IMR-90 (cell line): ENCODE data around the gene SLC9A6. TPM values are rescaled to one million over a fixed set of nuclear protein-coding genes. Genes with fewer than 3 reads are reported as not detected.

ENCODE experiments used
- ATAC-seq: fragments of 200-7000 bp; cut with Tn5 transposase; 2 replicates; pipeline ENCODE4 v1.9.1; 2020; ENCODE audit warnings: low read depth, mild to moderate bottlenecking, moderate library complexity
- BruUV-seq: library from RNA; stranded (reverse); fragments of 400-500 nt; replicated peaks from 2 replicates; lab custom pipeline; 2021; lab: Mats Ljungman, UMichigan
- CTCF ChIA-PET: fragments of 300-600 bp; formaldehyde crosslinking; extraction: SDS; loops from one replicate; lab custom pipeline; 2021; ENCODE audit warnings: antibody characterized with exemption; lab: Yijun Ruan, JAX
- POLR2A ChIA-PET: fragments of 300-600 bp; sonication (Branson Sonifier 250); formaldehyde crosslinking; loops from one replicate; lab custom pipeline; 2022; ENCODE audit warnings: antibody characterized with exemption; ENCODE audit not compliant: unreplicated experiment; lab: Charles Lee
- DNase-seq: peaks from one replicate; pipeline ENCODE4 v3.0.0; 2013
- H2AFZ ChIP-seq: replicated peaks from 2 replicates; pipeline ENCODE3; 2013; ENCODE audit warnings: low read length, mild to moderate bottlenecking; ENCODE audit not compliant: poor library complexity
- H2AK5ac ChIP-seq: 2 replicates; pipeline ENCODE4 v1.6.1; 2013; ENCODE audit warnings: low read depth, low read length, inconsistent platforms
- H2AK9ac ChIP-seq: replicated peaks from 2 replicates; pipeline ENCODE3; 2013; ENCODE audit warnings: mild to moderate bottlenecking, low read depth, low read length, moderate library complexity; ENCODE audit not compliant: poor library complexity
- H2BK120ac ChIP-seq: 2 replicates; pipeline ENCODE4 v1.6.1; 2013; ENCODE audit warnings: low read depth, low read length, inconsistent platforms
- H2BK15ac ChIP-seq: 3 replicates; pipeline ENCODE4 v1.6.1; 2013; ENCODE audit warnings: low read depth, low read length, inconsistent platforms
- H2BK20ac ChIP-seq: 2 replicates; pipeline ENCODE4 v1.6.1; 2013; ENCODE audit warnings: low read depth, mild to moderate bottlenecking, inconsistent platforms, low read length, moderate library complexity
- H2BK5ac ChIP-seq: 2 replicates; pipeline ENCODE4 v1.6.1; 2013; ENCODE audit warnings: mild to moderate bottlenecking, low read depth, low read length, inconsistent platforms; ENCODE audit not compliant: poor library complexity, severe bottlenecking
- H3K14ac ChIP-seq: replicated peaks from 2 replicates; pipeline ENCODE4 v1.6.1; 2013; ENCODE audit warnings: low read depth, low read length, inconsistent platforms
- H3K18ac ChIP-seq: 2 replicates; pipeline ENCODE4 v1.6.1; 2013; ENCODE audit warnings: low read depth, low read length, control low read depth
- H3K23ac ChIP-seq: 2 replicates; pipeline ENCODE4 v1.6.1; 2013; ENCODE audit warnings: low read depth, low read length, inconsistent platforms
- H3K27ac ChIP-seq: 2 replicates; pipeline ENCODE4 v1.5.1; 2013; ENCODE audit warnings: mild to moderate bottlenecking, control low read depth, low read length; ENCODE audit not compliant: insufficient read depth
- H3K27me3 ChIP-seq: 2 replicates; pipeline ENCODE4 v1.6.1; 2013; ENCODE audit warnings: low read length; ENCODE audit not compliant: control insufficient read depth, insufficient read depth
- H3K36me3 ChIP-seq: 2 replicates; pipeline ENCODE4 v1.6.1; 2013; ENCODE audit warnings: low read length, mixed read lengths; ENCODE audit not compliant: control insufficient read depth, insufficient read depth
- H3K4ac ChIP-seq: 2 replicates; pipeline ENCODE4 v1.6.1; 2013; ENCODE audit warnings: low read depth, low read length, inconsistent platforms
- H3K4me1 ChIP-seq: 2 replicates; pipeline ENCODE4 v1.6.1; 2013; ENCODE audit warnings: low read length, mixed read lengths; ENCODE audit not compliant: control insufficient read depth, insufficient read depth
- H3K4me2 ChIP-seq: 2 replicates; pipeline ENCODE4 v1.6.1; 2013; ENCODE audit warnings: low read depth, mild to moderate bottlenecking, control low read depth, low read length, moderate library complexity
- H3K4me3 ChIP-seq: 2 replicates; pipeline ENCODE4 v1.5.1; 2013; ENCODE audit warnings: low read depth, mild to moderate bottlenecking, control low read depth, low read length, moderate library complexity; ENCODE audit not compliant: insufficient read depth
- H3K56ac ChIP-seq: 2 replicates; pipeline ENCODE4 v1.6.1; 2013; ENCODE audit warnings: low read length, inconsistent platforms; ENCODE audit not compliant: insufficient read depth; ENCODE audit errors: extremely low read depth
- H3K79me1 ChIP-seq, 2 experiments: 2 replicates each; pipeline ENCODE4 v1.6.1; 2013; ENCODE audit warnings: low read length in 2 of 2, inconsistent platforms in 1 of 2, low read depth in 1 of 2
- H3K9ac ChIP-seq: 2 replicates; pipeline ENCODE4 v1.6.1; 2013; ENCODE audit warnings: low read depth, low read length, control low read depth
- H3K9me1 ChIP-seq: 2 replicates; pipeline ENCODE4 v1.6.1; 2013; ENCODE audit warnings: low read length, inconsistent platforms; ENCODE audit not compliant: insufficient read depth
- H3K9me3 ChIP-seq: 2 replicates; pipeline ENCODE4 v1.6.1; 2013; ENCODE audit warnings: low read length; ENCODE audit not compliant: control insufficient read depth, insufficient read depth
- H4K20me1 ChIP-seq: 2 replicates; pipeline ENCODE4 v1.6.1; 2013; ENCODE audit warnings: low read length, inconsistent platforms; ENCODE audit not compliant: insufficient read depth
- H4K5ac ChIP-seq: 2 replicates; pipeline ENCODE4 v1.6.1; 2013; ENCODE audit warnings: mild to moderate bottlenecking, low read depth, low read length, control low read depth
- H4K8ac ChIP-seq, 2 experiments: 2 replicates each; pipeline ENCODE4 v1.6.1; 2013; ENCODE audit warnings: low read depth in 2 of 2, low read length in 2 of 2, control low read depth in 1 of 2, inconsistent platforms in 1 of 2
- H4K91ac ChIP-seq: 2 replicates; pipeline ENCODE4 v1.6.1; 2013; ENCODE audit warnings: low read depth, low read length, inconsistent platforms; ENCODE audit not compliant: insufficient read depth
- BHLHE40 ChIP-seq: fragments of 150-350 bp; IDR thresholded peaks from 2 replicates; pipeline ENCODE4 v1.6.1; 2016; ENCODE audit warnings: mild to moderate bottlenecking, low read depth, low read length
- CEBPB ChIP-seq: IDR thresholded peaks from 2 replicates; pipeline ENCODE4 v1.6.1; 2012; ENCODE audit warnings: low read depth, low read length, improper control_type of control experiment
- CHD1 ChIP-seq: IDR thresholded peaks from 2 replicates; pipeline ENCODE4 v1.6.1; 2012; ENCODE audit warnings: low read depth, low read length, improper control_type of control experiment
- FOS ChIP-seq: fragments of 150-350 bp; IDR thresholded peaks from 2 replicates; pipeline ENCODE4 v1.6.1; 2016; ENCODE audit warnings: low read depth, low read length
- MAFK ChIP-seq: IDR thresholded peaks from 2 replicates; pipeline ENCODE4 v1.6.1; 2012; ENCODE audit warnings: low read depth, low read length, improper control_type of control experiment
- MAZ ChIP-seq: IDR thresholded peaks from 2 replicates; pipeline ENCODE4 v1.6.1; 2012; ENCODE audit warnings: low read depth, mild to moderate bottlenecking, low read length, improper control_type of control experiment, moderate library complexity, borderline replicate concordance
- NFE2L2 ChIP-seq: fragments of 150-350 bp; IDR thresholded peaks from 2 replicates; pipeline ENCODE4 v1.6.1; 2016; ENCODE audit warnings: low read depth, mild to moderate bottlenecking, low read length
- POLR2A ChIP-seq: IDR thresholded peaks from 2 replicates; pipeline ENCODE4 v1.6.1; 2012; ENCODE audit warnings: mild to moderate bottlenecking, low read depth, low read length
- RAD21 ChIP-seq: IDR thresholded peaks from 2 replicates; pipeline ENCODE4 v1.6.1; 2012; ENCODE audit warnings: low read length, improper control_type of control experiment
- RCOR1 ChIP-seq: IDR thresholded peaks from 2 replicates; pipeline ENCODE4 v1.6.1; 2012; ENCODE audit warnings: mild to moderate bottlenecking, low read length, improper control_type of control experiment; ENCODE audit not compliant: insufficient replicate concordance
- RFX5 ChIP-seq: IDR thresholded peaks from 2 replicates; pipeline ENCODE4 v1.8.0; 2012; ENCODE audit warnings: low read depth, mild to moderate bottlenecking, low read length, moderate library complexity
- SMC3 ChIP-seq: fragments of 150-350 bp; IDR thresholded peaks from 2 replicates; pipeline ENCODE4 v1.6.1; 2016; ENCODE audit warnings: low read depth, mild to moderate bottlenecking, antibody characterized with exemption, low read length, moderate library complexity
- USF2 ChIP-seq: fragments of 150-350 bp; IDR thresholded peaks from 2 replicates; pipeline ENCODE4 v1.6.1; 2017; ENCODE audit warnings: mild to moderate bottlenecking, antibody characterized with exemption, low read length, low read depth
- WGBS, 2 experiments: methylation state at CpG; one replicate each; pipeline versions ENCODE4 v1.1.5 to v1.1.7; 2013; ENCODE audit warnings: missing lambda C conversion rate in 2 of 2; ENCODE audit not compliant: insufficient read length in 1 of 2; ENCODE audit errors: extremely low coverage in 2 of 2; 5-methylcytosine and 5-hydroxymethylcytosine counted together
- dilution Hi-C: fragments of 300-500 bp; cut with HindIII; formaldehyde crosslinking; loops from one replicate; pipeline ENCODE4 v1.14.3; 2018; ENCODE audit warnings: low sequenced_read_pairs; ENCODE audit not compliant: unreplicated experiment
- in situ Hi-C: fragments of 300-500 bp; cut with MboI; formaldehyde crosslinking; loops from 3 replicates; pipeline ENCODE4 v1.14.3; 2019; ENCODE audit warnings: low sequenced_read_pairs, inconsistent platforms, mixed read lengths
- intact Hi-C: fragments of 100-400 bp; cut with micrococcal nuclease; formaldehyde crosslinking; loops from 2 replicates; pipeline ENCODE4 v1.10.0; 2022
- polyA plus RNA-seq, 3 experiments: library from polyadenylated mRNA; depleted of rRNA; stranded (reverse); fragments of >200 nt; gene quantifications; 2 replicates each; pipeline ENCODE4 v1.2.3, GENCODE V29; 2012; ENCODE audit warnings: low replicate concordance in 1 of 3
- total RNA-seq: library from RNA; depleted of rRNA; stranded (reverse); fragments of >200 nt; gene quantifications from 2 replicates; pipeline ENCODE4 v1.2.3, GENCODE V29; 2012
- TF ChIP-seq, protein P1 (sequence below): fragments of 150-350 bp; IDR thresholded peaks from 2 replicates; pipeline ENCODE4 v1.6.1; 2016; ENCODE audit warnings: low read depth, mild to moderate bottlenecking, low read length, moderate library complexity, borderline replicate concordance

Gene SLC9A6
- total and polyA plus RNA-seq, 2 of the 4 experiments (the other 2 are of a cell fraction), result 6.9 to 19.0 TPM

DNA sequence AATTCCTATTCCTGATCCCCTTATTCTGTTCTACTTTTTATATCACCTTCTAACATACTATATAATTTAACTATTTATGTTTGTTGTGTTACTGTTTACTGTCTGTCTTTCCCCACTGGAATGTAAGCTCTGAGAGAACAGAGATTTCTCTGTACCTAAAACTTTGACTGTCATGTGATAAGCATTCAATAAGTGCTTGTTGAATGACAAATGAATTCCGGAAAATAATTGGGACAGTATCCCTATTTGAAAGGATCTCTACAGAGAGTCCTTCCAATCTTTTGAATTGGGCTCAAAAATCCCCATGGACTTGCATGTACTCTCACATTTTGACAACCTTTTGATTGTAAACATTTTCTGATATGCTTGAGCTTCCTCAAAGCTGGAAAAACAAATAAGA lies 9.8 kb upstream of the SLC9A6 start (continued):
- TF ChIP-seq USF2, result no peak
- TF ChIP-seq FOS, result no peak
- no peak for TF ChIP-seq RCOR1
- no peak for TF ChIP-seq MAZ
- TF ChIP-seq BHLHE40, result no peak
- TF ChIP-seq POLR2A, result no peak
- TF ChIP-seq RAD21, result no peak

GRCh38 chrX:135977611-135978010 lies 7.6 kb upstream of the SLC9A6 start:
- Histone ChIP-seq H3K9me1 (no peaks in the 10 kb centered on the region), H3K9me3 (no peaks in the 10 kb centered on the region), H3K9ac (no peak overlapping the region), H3K27me3 (no peaks in the 10 kb centered on the region), H3K23ac (no peak overlapping the region), H4K5ac (no peak overlapping the region), H4K8ac (no peak overlapping the region), H3K36me3 (no peaks in the 10 kb centered on the region), H3K4ac (no peak overlapping the region), H3K27ac (no peak overlapping the region), H2BK120ac (no peak overlapping the region), H3K14ac (no peak overlapping the region), H3K4me3 (no peak overlapping the region), H3K18ac (no peak overlapping the region), H2AK5ac (no peak overlapping the region), H2AK9ac (no peak overlapping the region), H2BK15ac (no peak overlapping the region), H2BK5ac (no peak overlapping the region), H3K4me2 (peak overlapping the region; percentile 19; the same call in 1 of the 2 replicates), H4K20me1 (0 out of 2 replicates have a peak, but pooled peaks cover 4% of the 10 kb centered on the region), H2AFZ (no peak overlapping the region), H4K91ac (no peak overlapping the region), H2BK20ac (no peak overlapping the region), H3K4me1 (no peaks in the 10 kb centered on the region), H3K56ac (no peak overlapping the region), H3K79me1 (peaks cover 4 to 7% of the 10 kb centered on the region in 2 experiments; a peak in 1 of 4 replicates)
- DNase-seq (peak; percentile 77), ATAC-seq (peak; percentile 28; the same call in 1 of the 2 replicates)
- intact Hi-C loops, result no loop called here
- no CpG with 5 or more reads among the region's 4 CpGs for WGBS, 2 experiments
- POLR2A ChIA-PET, result no interaction called here
- BruUV-seq, result no TSS peak
- CTCF ChIA-PET, result interaction anchor here (0.7 kb wide), 1 partner anchor 11 kb away, joined by 3 read pairs; no protein-coding TSS in a partner anchor
- dilution Hi-C loops, result no loop called here
- in situ Hi-C loops, result loop anchor here (25.0 kb wide), 1 partner anchor 510 kb away; the partner anchor contains the start of genes BRS3 and HTATSF1
- TF ChIP-seq CEBPB (no peak), POLR2A (no peak), MAZ (no peak), USF2 (no peak), NFE2L2 (no peak), BHLHE40 (no peak), SMC3 (no peak), CHD1 (no peak), FOS (no peak), RFX5 (no peak), RCOR1 (no peak), MAFK (no peak)
- TF ChIP-seq, protein P1, sequence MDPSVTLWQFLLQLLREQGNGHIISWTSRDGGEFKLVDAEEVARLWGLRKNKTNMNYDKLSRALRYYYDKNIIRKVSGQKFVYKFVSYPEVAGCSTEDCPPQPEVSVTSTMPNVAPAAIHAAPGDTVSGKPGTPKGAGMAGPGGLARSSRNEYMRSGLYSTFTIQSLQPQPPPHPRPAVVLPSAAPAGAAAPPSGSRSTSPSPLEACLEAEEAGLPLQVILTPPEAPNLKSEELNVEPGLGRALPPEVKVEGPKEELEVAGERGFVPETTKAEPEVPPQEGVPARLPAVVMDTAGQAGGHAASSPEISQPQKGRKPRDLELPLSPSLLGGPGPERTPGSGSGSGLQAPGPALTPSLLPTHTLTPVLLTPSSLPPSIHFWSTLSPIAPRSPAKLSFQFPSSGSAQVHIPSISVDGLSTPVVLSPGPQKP, result no peak
